Glutamatergic neuron (in vitro differentiated cells): ENCODE data around the gene SLC7A1. TPM values are rescaled to one million over a fixed set of nuclear protein-coding genes. Genes with fewer than 3 reads are reported as not detected.
"Not testable (repeated sequence)": the region's sequence is repeated elsewhere in the genome, so short reads cannot be mapped to it uniquely, and the experiment has no call there.

Experiments used
- DNase-seq: peaks from one replicate; pipeline ENCODE4 v3.0.0; 2022
- H3K27ac Mint-ChIP-seq: one replicate; pipeline ENCODE4 v1.8.0; 2020; ENCODE audit warnings: mild to moderate bottlenecking, mixed read lengths, inconsistent platforms; ENCODE audit not compliant: unreplicated experiment
- H3K27me3 Mint-ChIP-seq: one replicate; pipeline ENCODE4 v1.8.0; 2020; ENCODE audit warnings: mild to moderate bottlenecking, moderate library complexity, mixed read lengths, inconsistent platforms; ENCODE audit not compliant: unreplicated experiment
- H3K36me3 Mint-ChIP-seq: one replicate; pipeline ENCODE4 v1.8.0; 2020; ENCODE audit warnings: mild to moderate bottlenecking, mixed read lengths, inconsistent platforms; ENCODE audit not compliant: unreplicated experiment
- H3K4me1 Mint-ChIP-seq: one replicate; pipeline ENCODE4 v1.8.0; 2020; ENCODE audit warnings: mild to moderate bottlenecking, low read depth, mixed read lengths, inconsistent platforms; ENCODE audit not compliant: unreplicated experiment
- H3K4me3 Mint-ChIP-seq: one replicate; pipeline ENCODE4 v1.8.0; 2020; ENCODE audit warnings: mild to moderate bottlenecking, mixed read lengths, inconsistent platforms; ENCODE audit not compliant: unreplicated experiment
- H3K9me3 Mint-ChIP-seq: one replicate; pipeline ENCODE4 v1.8.0; 2020; ENCODE audit warnings: mild to moderate bottlenecking, moderate library complexity, mixed read lengths, inconsistent platforms; ENCODE audit not compliant: unreplicated experiment
- long read RNA-seq: library from polyadenylated mRNA; unstranded; transcript quantifications from one replicate; pipeline ENCODE4 v2.0.0, GENCODE V29; 2020; ENCODE audit not compliant: unreplicated experiment
- total RNA-seq: library from RNA; stranded (reverse); fragmentation: NEBNext Ultra II Directional; extraction: Animal tissue kit (Norgen Biotek cat#: 25700); gene quantifications from one replicate; pipeline ENCODE4 v1.2.1, GENCODE V29; 2021; ENCODE audit not compliant: unreplicated experiment
- TF ChIP-seq, protein P1 (sequence below): fragments of 200-600 bp; sonication (generic); IDR thresholded peaks from one replicate; pipeline ENCODE4 v1.5.0; 2021; ENCODE audit not compliant: partially characterized antibody, unreplicated experiment

Gene SLC7A1
- total RNA-seq: 89.8 TPM
- long read RNA-seq, partial matches to known transcripts: 0 of 11 reads
- long read RNA-seq, other reads (novel, unspliced or antisense): 11 of 11 reads

DNA sequence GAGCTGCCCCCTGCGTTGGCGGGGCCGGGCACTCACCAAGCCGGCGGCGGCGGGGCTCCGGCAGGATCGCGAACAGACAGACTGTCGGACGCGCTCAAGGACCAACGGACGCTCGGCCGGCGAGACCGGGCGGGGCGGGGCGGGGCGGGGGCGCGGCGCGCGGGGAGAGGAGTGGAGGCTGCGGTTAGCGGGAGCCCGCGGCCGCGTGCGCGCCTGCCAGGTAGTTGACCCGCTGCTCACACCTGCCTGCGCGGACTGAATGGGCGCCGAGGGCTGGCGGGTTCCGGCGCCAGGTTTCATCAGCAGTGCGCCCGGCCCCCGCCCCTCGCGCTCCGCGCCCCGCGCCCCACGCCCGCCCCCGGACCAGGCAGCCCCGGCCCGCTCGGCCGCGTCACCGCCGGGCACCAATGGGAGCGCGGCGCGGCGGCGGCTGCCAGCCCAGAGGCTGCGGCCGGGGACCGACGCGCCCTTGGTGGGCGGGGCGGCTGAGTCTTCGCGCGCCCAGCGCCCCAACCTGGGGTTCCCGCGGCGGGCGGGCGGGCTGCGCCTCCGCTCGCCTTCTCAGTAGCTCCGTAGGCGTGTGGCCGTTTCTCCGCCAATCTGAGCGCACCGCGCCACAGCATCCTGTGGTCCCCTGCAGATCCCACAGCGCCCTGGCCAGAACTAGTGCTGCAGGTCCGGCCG lies at the start of gene SLC7A1:
TSS of gene SLC7A1 (minus strand) at position 309 of the 684 bp plus-strand sequence. CDS start 59,500 bp downstream, outside the sequence.
- Mint-ChIP-seq H3K4me1 (peaks cover 11% of the 10 kb centered on the region), H3K9me3 (peaks cover 9% of the 10 kb centered on the region), H3K27ac (peak within 1 kb of the TSS; percentile 87), H3K27me3 (peaks cover 7% of the 10 kb centered on the region), H3K36me3 (peaks cover 5% of the 10 kb centered on the region), H3K4me3 (peak within 1 kb of the TSS; percentile 92)
- TF ChIP-seq, protein P1, sequence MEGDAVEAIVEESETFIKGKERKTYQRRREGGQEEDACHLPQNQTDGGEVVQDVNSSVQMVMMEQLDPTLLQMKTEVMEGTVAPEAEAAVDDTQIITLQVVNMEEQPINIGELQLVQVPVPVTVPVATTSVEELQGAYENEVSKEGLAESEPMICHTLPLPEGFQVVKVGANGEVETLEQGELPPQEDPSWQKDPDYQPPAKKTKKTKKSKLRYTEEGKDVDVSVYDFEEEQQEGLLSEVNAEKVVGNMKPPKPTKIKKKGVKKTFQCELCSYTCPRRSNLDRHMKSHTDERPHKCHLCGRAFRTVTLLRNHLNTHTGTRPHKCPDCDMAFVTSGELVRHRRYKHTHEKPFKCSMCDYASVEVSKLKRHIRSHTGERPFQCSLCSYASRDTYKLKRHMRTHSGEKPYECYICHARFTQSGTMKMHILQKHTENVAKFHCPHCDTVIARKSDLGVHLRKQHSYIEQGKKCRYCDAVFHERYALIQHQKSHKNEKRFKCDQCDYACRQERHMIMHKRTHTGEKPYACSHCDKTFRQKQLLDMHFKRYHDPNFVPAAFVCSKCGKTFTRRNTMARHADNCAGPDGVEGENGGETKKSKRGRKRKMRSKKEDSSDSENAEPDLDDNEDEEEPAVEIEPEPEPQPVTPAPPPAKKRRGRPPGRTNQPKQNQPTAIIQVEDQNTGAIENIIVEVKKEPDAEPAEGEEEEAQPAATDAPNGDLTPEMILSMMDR: no peak
- peak; percentile 85 for DNase-seq

DNA sequence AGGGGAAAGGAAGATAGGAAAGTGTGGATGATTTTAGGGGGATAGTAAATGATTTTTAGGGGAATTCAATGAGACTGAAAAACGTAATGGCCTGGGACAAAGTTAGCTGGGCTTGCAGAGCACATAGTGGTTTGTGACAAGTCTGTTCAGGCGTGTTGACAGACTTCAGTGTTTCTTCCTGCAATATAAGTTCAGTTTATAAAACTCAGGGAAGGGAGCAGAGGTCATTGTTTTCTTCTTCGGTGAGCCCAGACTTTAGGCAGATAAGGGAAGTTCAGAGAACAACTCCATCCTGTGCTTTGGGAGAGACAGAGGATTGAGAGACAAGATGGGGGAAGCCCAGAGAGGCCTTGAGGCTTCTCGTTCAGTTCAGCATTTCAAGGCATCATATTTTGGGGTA lies 45.2 kb upstream of the SLC7A1 start:
- DNase-seq: no peak
- Mint-ChIP-seq H3K27me3 (no peaks in the 10 kb centered on the region), H3K9me3 (no peaks in the 10 kb centered on the region), H3K27ac (no peak overlapping the region), H3K36me3 (no peaks in the 10 kb centered on the region), H3K4me3 (no peak overlapping the region), H3K4me1 (no peaks in the 10 kb centered on the region)
- TF ChIP-seq, protein P1: no peak

DNA sequence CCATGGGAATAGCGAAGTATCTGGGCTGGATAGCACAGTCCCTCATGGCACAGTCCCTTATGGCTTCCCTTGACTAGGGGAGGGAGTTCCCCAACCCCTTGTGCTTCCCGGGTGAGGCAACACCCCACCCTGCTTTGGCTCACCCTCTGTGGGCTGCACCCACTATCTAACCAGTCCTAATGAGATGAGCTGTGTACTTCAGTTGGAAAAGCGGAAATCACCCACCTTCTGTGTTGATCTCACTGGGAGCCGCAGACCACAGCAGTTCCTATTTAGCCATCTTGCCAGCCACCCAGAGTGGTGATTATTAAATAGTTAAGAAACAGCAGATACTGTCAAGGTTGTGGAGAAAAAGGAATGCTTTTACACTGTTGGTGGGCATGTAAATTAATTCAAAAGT lies 41.3 kb upstream of the SLC7A1 start:
- H3K36me3 Mint-ChIP-seq: not testable (repeated sequence)

DNA sequence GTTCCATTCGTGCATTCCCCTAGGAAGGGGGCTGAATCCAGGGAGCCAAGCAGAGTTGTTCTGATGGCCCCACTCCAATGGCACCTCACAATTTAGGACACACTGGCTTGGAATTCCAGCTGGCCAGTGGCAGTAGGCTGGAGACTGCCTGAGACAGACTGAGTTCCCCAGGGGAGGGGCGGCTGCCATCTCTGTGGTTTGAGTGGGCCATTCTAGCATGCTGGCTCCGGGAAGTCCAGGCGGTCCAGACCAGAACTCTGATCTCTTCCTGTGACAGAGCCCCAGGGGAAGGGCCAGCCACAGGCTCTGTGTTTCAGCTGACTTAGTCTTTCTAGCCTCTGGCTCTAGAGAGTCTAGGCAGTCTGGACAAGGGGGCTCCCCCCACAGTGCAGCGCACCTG lies 29.5 kb upstream of the SLC7A1 start:
- H3K4me1 Mint-ChIP-seq: no peaks in the 10 kb centered on the region
- H3K4me3 Mint-ChIP-seq: no peak overlapping the region
- no peak overlapping the region for H3K27ac Mint-ChIP-seq
- DNase-seq: no peak
- TF ChIP-seq, protein P1: no peak
- H3K27me3 Mint-ChIP-seq: no peaks in the 10 kb centered on the region
- H3K9me3 Mint-ChIP-seq: peaks cover 3% of the 10 kb centered on the region
- H3K36me3 Mint-ChIP-seq: peaks cover 8% of the 10 kb centered on the region

More for the DNA sequence above, 41.3 kb upstream of the SLC7A1 start:
- H3K27ac Mint-ChIP-seq, H3K4me1 Mint-ChIP-seq, H3K4me3 Mint-ChIP-seq, DNase-seq, H3K9me3 Mint-ChIP-seq, H3K27me3 Mint-ChIP-seq: not testable (repeated sequence)

DNA sequence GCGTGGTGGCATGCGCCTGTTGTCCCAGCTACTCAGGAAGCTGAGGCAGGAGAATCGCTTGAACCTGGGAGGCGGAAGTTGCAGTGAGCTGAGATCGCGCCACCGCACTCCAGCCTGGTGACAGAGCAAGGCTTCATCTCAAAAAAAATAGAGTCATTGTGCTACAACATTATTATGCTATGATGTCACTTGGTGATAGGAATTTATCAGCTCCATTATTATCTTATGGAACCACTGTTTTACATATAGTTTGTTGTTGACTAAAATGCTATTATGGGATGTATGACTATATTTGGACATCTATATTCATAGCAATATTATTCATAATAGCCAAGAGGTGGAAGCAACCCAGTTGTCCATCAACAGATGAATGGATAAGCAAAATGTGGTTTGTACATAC lies 26.4 kb upstream of the SLC7A1 start:
- no peak overlapping the region for H3K27ac Mint-ChIP-seq
- H3K9me3 Mint-ChIP-seq: peaks cover 6% of the 10 kb centered on the region
- no peaks in the 10 kb centered on the region for H3K4me1 Mint-ChIP-seq
- TF ChIP-seq, protein P1: no peak
- DNase-seq: no peak
- no peaks in the 10 kb centered on the region for H3K27me3 Mint-ChIP-seq
- no peak overlapping the region for H3K4me3 Mint-ChIP-seq
- peaks cover 8% of the 10 kb centered on the region for H3K36me3 Mint-ChIP-seq
